ENCODE data around the gene MRPL42. TPM values are rescaled to one million over a fixed set of nuclear protein-coding genes. Genes with fewer than 3 reads are reported as not detected.
"Not testable (repeated sequence)": the region's sequence is repeated elsewhere in the genome, so short reads cannot be mapped to it uniquely, and the experiment has no call there.

Gene MRPL42
- total RNA-seq, 1 donor from 2014 or later, result 28.7 TPM

- Histone ChIP-seq H3K36me3 (ENCODE audit: control insufficient read depth in 3 of 3, insufficient read depth in 3 of 3, low read length in 3 of 3) (no peaks in the 10 kb centered on the region), H3K9me3 (ENCODE audit: control insufficient read depth in 3 of 3, low read length in 3 of 3) (no peaks in the 10 kb centered on the region), H3K27me3 (ENCODE audit: control insufficient read depth in 3 of 3, insufficient read depth in 3 of 3, low read length in 3 of 3) (no peaks in the 10 kb centered on the region), H3K27ac (ENCODE audit: low read depth, low read length) (no peak overlapping the region), H3K4me1 (ENCODE audit: control insufficient read depth in 3 of 3, insufficient read depth in 3 of 3, low read length in 3 of 3) (peaks cover 8 to 13% (median 11%) of the 10 kb centered on the region in 3 donors), H3K9ac (ENCODE audit: low read depth in 1 of 3, low read length in 3 of 3) (no peak overlapping the region), H3K4me3 (ENCODE audit: low read length in 3 of 3) (no peak overlapping the region)
Measured at GRCh38 chr12:93537769-93538168, 70.5 kb downstream of the MRPL42 start.

DNA sequence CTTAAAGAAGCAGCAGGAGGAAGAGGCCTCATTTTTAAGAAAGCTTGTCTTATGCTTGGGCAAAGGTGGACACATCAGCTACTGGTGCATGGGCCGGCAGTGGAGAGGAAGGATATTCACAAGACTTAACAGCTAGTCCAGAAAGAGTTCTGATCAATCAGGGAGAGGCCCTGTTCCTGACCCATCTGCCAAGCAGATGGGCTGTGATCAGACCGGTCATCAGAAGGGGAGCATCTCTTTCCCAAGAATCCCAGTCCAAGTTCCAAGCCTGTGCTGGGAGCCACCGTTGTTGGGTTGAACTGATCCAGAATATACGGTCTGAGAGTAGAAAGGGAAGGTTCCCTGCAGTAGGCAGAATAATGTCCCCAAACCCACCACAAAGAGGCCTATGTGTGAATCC lies 72.5 kb downstream of the MRPL42 start:
- peaks cover 8 to 13% (median 11%) of the 10 kb centered on the region in 3 donors for H3K4me1 ChIP-seq (ENCODE audit: control insufficient read depth in 3 of 3, insufficient read depth in 3 of 3, low read length in 3 of 3)
- no peaks in the 10 kb centered on the region for H3K27me3 ChIP-seq (ENCODE audit: control insufficient read depth in 3 of 3, insufficient read depth in 3 of 3, low read length in 3 of 3)
- no peak overlapping the region for H3K9ac ChIP-seq (ENCODE audit: low read depth in 1 of 3, low read length in 3 of 3)
- H3K4me3 ChIP-seq (ENCODE audit: low read length in 3 of 3), result no peak overlapping the region
- no peaks in the 10 kb centered on the region for H3K36me3 ChIP-seq (ENCODE audit: control insufficient read depth in 3 of 3, insufficient read depth in 3 of 3, low read length in 3 of 3)
- no peak overlapping the region for H3K27ac ChIP-seq (ENCODE audit: low read depth, low read length)
- H3K9me3 ChIP-seq (ENCODE audit: control insufficient read depth in 3 of 3, low read length in 3 of 3), result no peaks in the 10 kb centered on the region

GRCh38 chr12:93540466-93540865 lies 73.2 kb downstream of the MRPL42 start:
- Histone ChIP-seq H3K27me3 (ENCODE audit: control insufficient read depth in 3 of 3, insufficient read depth in 3 of 3, low read length in 3 of 3) (no peaks in the 10 kb centered on the region), H3K36me3 (ENCODE audit: control insufficient read depth in 3 of 3, insufficient read depth in 3 of 3, low read length in 3 of 3) (no peaks in the 10 kb centered on the region), H3K4me1 (ENCODE audit: control insufficient read depth in 3 of 3, insufficient read depth in 3 of 3, low read length in 3 of 3) (peaks cover 8 to 13% (median 11%) of the 10 kb centered on the region in 3 donors), H3K9me3 (ENCODE audit: control insufficient read depth in 3 of 3, low read length in 3 of 3) (no peaks in the 10 kb centered on the region), H3K9ac (ENCODE audit: low read depth in 1 of 3, low read length in 3 of 3) (no peak overlapping the region), H3K4me3 (ENCODE audit: low read length in 3 of 3) (no peak overlapping the region), H3K27ac (ENCODE audit: low read depth, low read length) (no peak overlapping the region)

- H3K36me3 ChIP-seq (ENCODE audit: control insufficient read depth in 3 of 3, insufficient read depth in 3 of 3, low read length in 3 of 3), result no peaks in the 10 kb centered on the region
- H3K27me3 ChIP-seq (ENCODE audit: control insufficient read depth in 3 of 3, insufficient read depth in 3 of 3, low read length in 3 of 3), result no peaks in the 10 kb centered on the region
- H3K4me3 ChIP-seq (ENCODE audit: low read length in 3 of 3), result no peak overlapping the region
- no peak overlapping the region for H3K9ac ChIP-seq (ENCODE audit: low read depth in 1 of 3, low read length in 3 of 3)
- H3K27ac ChIP-seq (ENCODE audit: low read depth, low read length), result no peak overlapping the region
- H3K4me1 ChIP-seq (ENCODE audit: control insufficient read depth in 3 of 3, insufficient read depth in 3 of 3, low read length in 3 of 3), result peaks cover 5 to 6% (median 5%) of the 10 kb centered on the region in 3 donors
- no peaks in the 10 kb centered on the region for H3K9me3 ChIP-seq (ENCODE audit: control insufficient read depth in 3 of 3, low read length in 3 of 3)
Measured at GRCh38 chr12:93541578-93542225, 74.4 kb downstream of the MRPL42 start.

- no peaks in the 10 kb centered on the region for H3K27me3 ChIP-seq (ENCODE audit: control insufficient read depth in 3 of 3, insufficient read depth in 3 of 3, low read length in 3 of 3)
- no peaks in the 10 kb centered on the region for H3K4me1 ChIP-seq (ENCODE audit: control insufficient read depth in 3 of 3, insufficient read depth in 3 of 3, low read length in 3 of 3)
- H3K36me3 ChIP-seq (ENCODE audit: control insufficient read depth in 3 of 3, insufficient read depth in 3 of 3, low read length in 3 of 3), result no peaks in the 10 kb centered on the region
- no peak overlapping the region for H3K4me3 ChIP-seq (ENCODE audit: low read length in 3 of 3)
- H3K9me3 ChIP-seq (ENCODE audit: control insufficient read depth in 3 of 3, low read length in 3 of 3), result no peaks in the 10 kb centered on the region
- no peak overlapping the region for H3K9ac ChIP-seq (ENCODE audit: low read depth in 1 of 3, low read length in 3 of 3)
- no peak overlapping the region for H3K27ac ChIP-seq (ENCODE audit: low read depth, low read length)
Measured at GRCh38 chr12:93547778-93548177, 80.5 kb downstream of the MRPL42 start.

- Histone ChIP-seq H3K4me3 (ENCODE audit: low read length in 3 of 3) (no peak overlapping the region), H3K36me3 (ENCODE audit: control insufficient read depth in 3 of 3, insufficient read depth in 3 of 3, low read length in 3 of 3) (no peaks in the 10 kb centered on the region), H3K27ac (ENCODE audit: low read depth, low read length) (no peak overlapping the region), H3K9me3 (ENCODE audit: control insufficient read depth in 3 of 3, low read length in 3 of 3) (no peaks in the 10 kb centered on the region), H3K27me3 (ENCODE audit: control insufficient read depth in 3 of 3, insufficient read depth in 3 of 3, low read length in 3 of 3) (no peaks in the 10 kb centered on the region), H3K9ac (ENCODE audit: low read depth in 1 of 3, low read length in 3 of 3) (no peak overlapping the region), H3K4me1 (ENCODE audit: control insufficient read depth in 3 of 3, insufficient read depth in 3 of 3, low read length in 3 of 3) (no peaks in the 10 kb centered on the region)
Measured at GRCh38 chr12:93549174-93549573, 81.9 kb downstream of the MRPL42 start.

GRCh38 chr12:93550748-93551611 lies 83.7 kb downstream of the MRPL42 start:
- Histone ChIP-seq H3K4me1 (ENCODE audit: control insufficient read depth in 3 of 3, insufficient read depth in 3 of 3, low read length in 3 of 3) (no peaks in the 10 kb centered on the region), H3K9me3 (ENCODE audit: control insufficient read depth in 3 of 3, low read length in 3 of 3) (no peaks in the 10 kb centered on the region), H3K4me3 (ENCODE audit: low read length in 3 of 3) (no peak overlapping the region), H3K9ac (ENCODE audit: low read depth in 1 of 3, low read length in 3 of 3) (no peak overlapping the region), H3K27ac (ENCODE audit: low read depth, low read length) (no peak overlapping the region), H3K27me3 (ENCODE audit: control insufficient read depth in 3 of 3, insufficient read depth in 3 of 3, low read length in 3 of 3) (no peaks in the 10 kb centered on the region), H3K36me3 (ENCODE audit: control insufficient read depth in 3 of 3, insufficient read depth in 3 of 3, low read length in 3 of 3) (no peaks in the 10 kb centered on the region)

DNA sequence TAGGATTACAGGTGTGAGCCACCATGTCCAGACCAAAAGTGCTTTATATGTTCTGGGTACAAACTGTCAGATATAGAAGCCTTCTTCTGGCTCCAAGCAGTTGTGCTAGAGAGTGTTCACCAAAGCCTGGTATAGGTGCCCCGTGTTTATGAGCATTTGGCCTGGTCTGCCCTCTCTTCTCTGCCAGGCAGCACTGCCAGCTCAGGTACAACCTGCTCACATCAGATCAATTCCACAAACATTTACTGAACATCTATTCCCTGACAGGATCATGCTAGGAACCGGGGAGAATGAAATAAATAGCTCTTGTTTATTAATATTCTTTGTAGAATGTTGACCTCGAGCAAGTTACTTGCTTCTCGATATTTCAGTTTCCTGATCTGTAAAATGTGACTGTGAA lies 85.1 kb downstream of the MRPL42 start:
- no peaks in the 10 kb centered on the region for H3K27me3 ChIP-seq (ENCODE audit: control insufficient read depth in 3 of 3, insufficient read depth in 3 of 3, low read length in 3 of 3)
- H3K9ac ChIP-seq (ENCODE audit: low read depth in 1 of 3, low read length in 3 of 3), result no peak overlapping the region
- no peak overlapping the region for H3K4me3 ChIP-seq (ENCODE audit: low read length in 3 of 3)
- H3K27ac ChIP-seq (ENCODE audit: low read depth, low read length), result no peak overlapping the region
- no peaks in the 10 kb centered on the region for H3K4me1 ChIP-seq (ENCODE audit: control insufficient read depth in 3 of 3, insufficient read depth in 3 of 3, low read length in 3 of 3)
- H3K9me3 ChIP-seq (ENCODE audit: control insufficient read depth in 3 of 3, low read length in 3 of 3), result no peaks in the 10 kb centered on the region
- no peaks in the 10 kb centered on the region for H3K36me3 ChIP-seq (ENCODE audit: control insufficient read depth in 3 of 3, insufficient read depth in 3 of 3, low read length in 3 of 3)

GRCh38 chr12:93557879-93558278 lies 90.6 kb downstream of the MRPL42 start:
- H3K27me3 ChIP-seq (ENCODE audit: control insufficient read depth in 3 of 3, insufficient read depth in 3 of 3, low read length in 3 of 3); H3K9ac ChIP-seq (ENCODE audit: low read depth in 1 of 3, low read length in 3 of 3); H3K27ac ChIP-seq (ENCODE audit: low read depth, low read length); H3K4me3 ChIP-seq (ENCODE audit: low read length in 3 of 3); H3K4me1 ChIP-seq (ENCODE audit: control insufficient read depth in 3 of 3, insufficient read depth in 3 of 3, low read length in 3 of 3); H3K36me3 ChIP-seq (ENCODE audit: control insufficient read depth in 3 of 3, insufficient read depth in 3 of 3, low read length in 3 of 3); H3K9me3 ChIP-seq (ENCODE audit: control insufficient read depth in 3 of 3, low read length in 3 of 3): not testable (repeated sequence)

- not testable (repeated sequence) for H3K27ac ChIP-seq (ENCODE audit: low read depth, low read length); H3K4me1 ChIP-seq (ENCODE audit: control insufficient read depth in 3 of 3, insufficient read depth in 3 of 3, low read length in 3 of 3); H3K27me3 ChIP-seq (ENCODE audit: control insufficient read depth in 3 of 3, insufficient read depth in 3 of 3, low read length in 3 of 3); H3K36me3 ChIP-seq (ENCODE audit: control insufficient read depth in 3 of 3, insufficient read depth in 3 of 3, low read length in 3 of 3); H3K9ac ChIP-seq (ENCODE audit: low read depth in 1 of 3, low read length in 3 of 3); H3K9me3 ChIP-seq (ENCODE audit: control insufficient read depth in 3 of 3, low read length in 3 of 3); H3K4me3 ChIP-seq (ENCODE audit: low read length in 3 of 3)
Measured at GRCh38 chr12:93558685-93559084, 91.4 kb downstream of the MRPL42 start.
